ENCODE results near the gene CEP72.
"Not testable (repeated sequence)": the region's sequence is repeated elsewhere in the genome, so short reads cannot be mapped to it uniquely, and the experiment has no call there.

GRCh38 chr5:696191-696590 lies 84.1 kb downstream of the CEP72 start:
- not testable (repeated sequence) for TF ChIP-seq POLR2A, CTCF (IDR thresholded peaks at IDR 0.05)

Data from heart left ventricle (tissue), 13 donors.